Measurements from ENCODE around the gene OIP5.

DNA sequence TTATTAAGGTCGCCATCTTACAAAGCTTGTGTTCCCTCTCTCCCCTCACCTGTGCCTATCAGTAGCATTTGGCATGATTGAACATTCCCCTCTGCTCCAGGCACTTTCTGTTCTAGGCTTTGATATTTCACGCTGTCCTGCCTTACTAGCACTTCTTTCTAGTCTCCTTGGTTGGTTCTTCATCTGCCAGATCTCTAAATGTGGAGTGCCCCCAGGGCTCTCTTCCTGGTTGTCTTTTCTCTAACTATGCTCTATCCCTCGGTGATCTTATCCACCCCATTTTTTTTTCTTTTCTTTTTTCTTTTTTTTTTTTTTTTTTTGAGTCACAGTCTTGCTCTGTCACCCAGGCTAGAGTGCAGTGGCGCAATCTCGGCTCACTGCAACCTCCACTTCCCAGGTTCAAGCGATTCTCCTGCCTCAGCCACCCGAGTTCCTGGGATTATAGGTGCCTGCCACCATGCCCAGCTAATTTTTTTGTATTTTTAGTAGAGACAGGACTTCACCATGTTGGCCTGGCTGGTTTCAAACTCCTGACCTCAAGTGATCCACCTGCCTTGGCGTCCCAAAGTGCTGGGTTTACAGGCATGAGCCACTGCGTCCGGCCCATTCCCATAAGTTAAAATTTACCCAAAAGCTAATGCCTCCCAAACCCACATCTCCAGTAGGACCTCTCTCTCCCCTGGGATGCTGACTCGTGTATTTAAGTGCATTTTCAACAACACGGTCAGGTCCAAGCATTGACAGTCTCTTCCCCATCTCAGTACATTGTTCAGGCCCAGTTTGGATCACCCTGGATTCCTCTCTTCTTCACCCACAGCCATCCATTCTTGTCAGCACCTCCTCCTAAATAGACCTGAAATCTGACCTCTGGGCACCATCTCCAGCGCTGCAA is 5.5 kb upstream of the OIP5 start:
- TF ChIP-seq EZH2 (IDR thresholded peaks at IDR 0.05) (no peak), POLR2AphosphoS5 (IDR thresholded peaks at IDR 0.05; ENCODE audit: borderline replicate concordance, low read depth, low read length) (no peak)

All from SK-N-MC (cell line).